Fibroblast of lung (primary cell): ENCODE measurements around the gene UBE2J2.

Experiments used
- CTCF ChIP-seq, 2 donors: IDR thresholded peaks in 1 of 2; conservative IDR thresholded peaks in 1 of 2; 1 replicate in 1 of 2; 2 replicates in 1 of 2; pipeline ENCODE4 v1.5.1; 2011 to 2012; ENCODE audit warnings: low read length in 2 of 2, control low read depth in 1 of 2, inconsistent platforms in 1 of 2, low read depth in 1 of 2, mild to moderate bottlenecking in 1 of 2
- EZH2 ChIP-seq: IDR thresholded peaks from 2 replicates; pipeline ENCODE4 v1.5.1; 2012; ENCODE audit warnings: low read length, control low read depth, mild to moderate bottlenecking; ENCODE audit errors: missing control alignments

- no peak for TF ChIP-seq CTCF (conservative IDR thresholded peaks at IDR 0.05 in 1 of 2, IDR thresholded peaks at IDR 0.05 in 1 of 2; ENCODE audit: low read depth in 1 of 2, low read length in 2 of 2)
- no peak for TF ChIP-seq EZH2
These were observed 49.8 kb downstream of the UBE2J2 start for GRCh38 chr1:1223891-1224290.
